Mucosa of descending colon (tissue), 3 donors: ENCODE results near the gene NTRK3. TPM values are rescaled to one million over a fixed set of nuclear protein-coding genes. Genes with fewer than 3 reads are reported as not detected.

Experiments used
- ATAC-seq: fragments of 200-7000 bp; cut with Tn5 transposase; one replicate; pipeline ENCODE4 v1.9.1; 2020; ENCODE audit warnings: mild to moderate bottlenecking, moderate library complexity
- DNase-seq, 3 donors: peaks; one replicate each; pipeline ENCODE4 v3.0.0-alpha.2; 2020
- H3K36me3 ChIP-seq: fragments of 200-600 bp; one replicate; pipeline ENCODE4 v1.8.0; 2021; ENCODE audit warnings: low read depth, mild to moderate bottlenecking
- H3K4me1 ChIP-seq: fragments of 200-600 bp; one replicate; pipeline ENCODE4 v1.8.0; 2021; ENCODE audit warnings: low read depth, mild to moderate bottlenecking
- H3K4me3 ChIP-seq: fragments of 200-600 bp; one replicate; pipeline ENCODE4 v1.8.0; 2021; ENCODE audit warnings: mild to moderate bottlenecking
- H3K9me3 ChIP-seq: fragments of 200-600 bp; one replicate; pipeline ENCODE4 v1.8.0; 2021; ENCODE audit warnings: mild to moderate bottlenecking
- CTCF ChIP-seq: fragments of 200-600 bp; IDR thresholded peaks from one replicate; pipeline ENCODE4 v1.8.0; 2022; ENCODE audit warnings: antibody characterized with exemption, mild to moderate bottlenecking
- intact Hi-C, 2 donors: fragments of 100-400 bp; cut with DNase I in 1 of 2; cut with micrococcal nuclease in 1 of 2; formaldehyde crosslinking; loops; one replicate each; pipeline versions ENCODE4 v1.11.0 to v1.11.1; 2022; cut with DNase I, micrococcal nuclease
- total RNA-seq, 3 donors: library from RNA; stranded (reverse); fragmentation: NEBNext Ultra II Directional in 2 of 3; extraction: Animal tissue kit (Norgen Biotek cat#: 25700) in 2 of 3; gene quantifications; one replicate each; pipeline versions ENCODE4 v1.2.1 to v1.2.4, GENCODE V29; 2021 to 2023
- donor health status: DM: no; HTN: no; CAD: no; lungs with moderate emphysema.
- donor health status: DM: no; HTN: no; CAD: no.
- donor health status: DM: no; HTN: yes; CAD: no.

Gene NTRK3
- total RNA-seq, 3 donors from 2014 or later, result 0.78 to 2.8 (median 2.1) TPM

GRCh38 chr15:87829332-87830050, 427.0 kb downstream of the NTRK3 start:
- no peak overlapping the region for H3K4me3 ChIP-seq
- ATAC-seq (no peak), DNase-seq (no peak)
- no peaks in the 10 kb centered on the region for H3K9me3 ChIP-seq
- intact Hi-C loops, result no loop called here
- H3K36me3 ChIP-seq, result no peaks in the 10 kb centered on the region
- no peak for TF ChIP-seq CTCF
- H3K4me1 ChIP-seq, result no peaks in the 10 kb centered on the region

- no peaks in the 10 kb centered on the region for H3K36me3 ChIP-seq
- ATAC-seq (no peak), DNase-seq (no peak)
- no peaks in the 10 kb centered on the region for H3K9me3 ChIP-seq
- H3K4me1 ChIP-seq, result no peaks in the 10 kb centered on the region
- no peak for TF ChIP-seq CTCF
- intact Hi-C loops, result no loop called here
- no peak overlapping the region for H3K4me3 ChIP-seq
Observed at GRCh38 chr15:87828608-87829007, 427.9 kb downstream of the NTRK3 start.

- no peaks in the 10 kb centered on the region for H3K9me3 ChIP-seq
- H3K36me3 ChIP-seq, result no peaks in the 10 kb centered on the region
- ATAC-seq (no peak), DNase-seq (no peak)
- no peak overlapping the region for H3K4me3 ChIP-seq
- no peak for TF ChIP-seq CTCF
- H3K4me1 ChIP-seq, result no peaks in the 10 kb centered on the region
- intact Hi-C loops, result no loop called here
Observed at GRCh38 chr15:87827131-87827530, 429.4 kb downstream of the NTRK3 start.

- no peak for TF ChIP-seq CTCF
Observed at GRCh38 chr15:87826119-87826747, 430.3 kb downstream of the NTRK3 start.

GRCh38 chr15:87818756-87819155, 437.8 kb downstream of the NTRK3 start:
- TF ChIP-seq CTCF, result no peak
- intact Hi-C loops, result no loop called here
- DNase-seq, result no peak
- H3K4me3 ChIP-seq, result no peak overlapping the region
- H3K4me1 ChIP-seq, result no peaks in the 10 kb centered on the region
- ATAC-seq, result no peak
- no peaks in the 10 kb centered on the region for H3K36me3 ChIP-seq
- H3K9me3 ChIP-seq, result no peaks in the 10 kb centered on the region

More at GRCh38 chr15:87826119-87826747, 430.3 kb downstream of the NTRK3 start:
- Histone ChIP-seq H3K4me1 (no peaks in the 10 kb centered on the region), H3K9me3 (no peaks in the 10 kb centered on the region), H3K4me3 (no peak overlapping the region), H3K36me3 (no peaks in the 10 kb centered on the region)
- intact Hi-C loops, result no loop called here
- DNase-seq (no peak), ATAC-seq (no peak)
